Hematopoietic multipotent progenitor cell treated with erythropoietin and hydrocortisone succinate and interleukin-3 and kit ligand, for 6 days (in vitro differentiated cells): ENCODE data around the gene ADARB1.
A peak's percentile ranks its signal among the peaks of the same experiment; 100 is the strongest.
"Not testable (repeated sequence)": the region's sequence is repeated elsewhere in the genome, so short reads cannot be mapped to it uniquely, and the experiment has no call there.

Experiments
- DNase-seq: peaks from one replicate; pipeline ENCODE4 v3.0.0-alpha.2; 2015

ADARB1 gene, protein sequence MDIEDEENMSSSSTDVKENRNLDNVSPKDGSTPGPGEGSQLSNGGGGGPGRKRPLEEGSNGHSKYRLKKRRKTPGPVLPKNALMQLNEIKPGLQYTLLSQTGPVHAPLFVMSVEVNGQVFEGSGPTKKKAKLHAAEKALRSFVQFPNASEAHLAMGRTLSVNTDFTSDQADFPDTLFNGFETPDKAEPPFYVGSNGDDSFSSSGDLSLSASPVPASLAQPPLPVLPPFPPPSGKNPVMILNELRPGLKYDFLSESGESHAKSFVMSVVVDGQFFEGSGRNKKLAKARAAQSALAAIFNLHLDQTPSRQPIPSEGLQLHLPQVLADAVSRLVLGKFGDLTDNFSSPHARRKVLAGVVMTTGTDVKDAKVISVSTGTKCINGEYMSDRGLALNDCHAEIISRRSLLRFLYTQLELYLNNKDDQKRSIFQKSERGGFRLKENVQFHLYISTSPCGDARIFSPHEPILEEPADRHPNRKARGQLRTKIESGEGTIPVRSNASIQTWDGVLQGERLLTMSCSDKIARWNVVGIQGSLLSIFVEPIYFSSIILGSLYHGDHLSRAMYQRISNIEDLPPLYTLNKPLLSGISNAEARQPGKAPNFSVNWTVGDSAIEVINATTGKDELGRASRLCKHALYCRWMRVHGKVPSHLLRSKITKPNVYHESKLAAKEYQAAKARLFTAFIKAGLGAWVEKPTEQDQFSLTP

GRCh38 chr21:45074048-45074817 lies at the start of gene ADARB1:
TSS of gene ADARB1 (plus strand) at chr21:45074580. CDS start at chr21:45171657, 97,077 bp downstream.
- DNase-seq = peak; percentile 74

GRCh38 chr21:45026066-45026745 lies 48.2 kb upstream of the ADARB1 start:
- DNase-seq = no peak

DNA sequence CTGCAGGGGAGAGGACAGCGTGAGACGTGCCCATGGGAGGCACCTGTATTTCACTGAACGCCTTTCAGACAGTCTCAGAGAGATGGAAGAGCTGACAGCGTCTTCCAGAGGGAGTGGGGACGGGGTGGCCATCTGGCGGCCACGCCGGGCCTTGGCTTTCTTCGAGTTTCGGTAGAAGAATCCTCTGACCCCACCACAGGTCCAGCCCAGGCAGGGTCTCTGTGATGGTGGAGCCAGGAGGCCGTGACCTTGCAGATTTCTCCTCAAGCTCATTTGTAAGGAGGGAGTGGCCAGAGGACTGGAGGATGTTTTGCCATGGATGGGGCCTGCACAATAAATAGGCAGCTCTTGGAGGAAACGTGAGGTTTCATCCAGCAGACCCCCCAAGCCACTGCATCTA lies 47.6 kb upstream of the ADARB1 start:
- no peak for DNase-seq

- no peak for DNase-seq
Measured at GRCh38 chr21:45027241-45028196, 46.9 kb upstream of the ADARB1 start.

DNA sequence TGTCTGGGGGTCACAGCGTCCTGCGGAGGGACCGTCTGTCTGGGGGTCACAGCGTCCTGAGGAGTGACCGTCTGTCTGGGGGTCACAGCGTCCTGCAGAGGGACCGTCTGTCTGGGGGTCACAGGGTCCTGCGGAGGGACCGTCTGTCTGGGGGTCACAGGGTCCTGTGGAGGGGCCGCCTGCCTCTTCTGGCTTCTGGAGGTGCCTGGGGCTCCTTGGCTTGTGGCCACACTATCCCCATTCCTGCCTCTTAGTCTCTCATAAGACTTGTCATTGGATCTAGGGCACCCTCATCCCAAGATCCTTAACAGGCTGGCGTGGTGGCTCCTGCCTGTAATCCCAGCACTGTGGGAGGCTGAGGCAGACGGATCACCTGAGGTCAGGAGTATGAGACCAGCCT lies 45.7 kb upstream of the ADARB1 start:
- not testable (repeated sequence) for DNase-seq

DNA sequence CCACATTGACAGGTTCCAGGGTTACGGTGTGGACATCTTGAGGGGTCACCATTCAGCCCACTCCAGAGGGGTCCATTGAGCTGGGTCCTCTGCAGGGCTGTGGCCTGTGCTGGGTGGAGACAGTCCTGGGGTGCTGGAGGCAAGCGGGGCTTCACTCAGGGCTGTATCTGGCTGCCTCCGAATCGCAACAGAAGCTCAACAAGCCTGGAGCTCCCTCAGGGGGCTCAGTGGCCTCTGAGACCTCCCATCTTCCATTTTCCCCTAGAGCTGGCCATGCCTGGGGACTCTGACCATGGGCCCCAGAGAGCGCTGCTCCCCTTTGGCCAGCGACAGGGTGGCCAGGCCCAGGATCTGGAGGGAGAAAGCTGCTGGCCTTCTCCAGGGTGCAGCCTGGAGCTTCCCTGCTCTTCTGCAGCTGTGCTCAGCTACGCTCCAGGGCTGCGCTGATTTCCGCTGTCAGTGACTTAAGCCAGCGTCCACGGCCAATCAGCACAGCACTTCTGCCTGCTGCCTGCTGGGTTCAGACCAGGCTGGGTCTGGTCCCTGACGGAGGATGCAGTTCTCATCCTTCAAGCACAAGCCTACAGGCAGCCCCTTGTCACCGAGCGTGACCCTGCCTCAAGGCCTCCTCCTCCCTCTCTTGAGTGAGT lies 45.0 kb upstream of the ADARB1 start:
- no peak for DNase-seq

GRCh38 chr21:45029948-45030681 lies 44.3 kb upstream of the ADARB1 start:
- DNase-seq = no peak

DNA sequence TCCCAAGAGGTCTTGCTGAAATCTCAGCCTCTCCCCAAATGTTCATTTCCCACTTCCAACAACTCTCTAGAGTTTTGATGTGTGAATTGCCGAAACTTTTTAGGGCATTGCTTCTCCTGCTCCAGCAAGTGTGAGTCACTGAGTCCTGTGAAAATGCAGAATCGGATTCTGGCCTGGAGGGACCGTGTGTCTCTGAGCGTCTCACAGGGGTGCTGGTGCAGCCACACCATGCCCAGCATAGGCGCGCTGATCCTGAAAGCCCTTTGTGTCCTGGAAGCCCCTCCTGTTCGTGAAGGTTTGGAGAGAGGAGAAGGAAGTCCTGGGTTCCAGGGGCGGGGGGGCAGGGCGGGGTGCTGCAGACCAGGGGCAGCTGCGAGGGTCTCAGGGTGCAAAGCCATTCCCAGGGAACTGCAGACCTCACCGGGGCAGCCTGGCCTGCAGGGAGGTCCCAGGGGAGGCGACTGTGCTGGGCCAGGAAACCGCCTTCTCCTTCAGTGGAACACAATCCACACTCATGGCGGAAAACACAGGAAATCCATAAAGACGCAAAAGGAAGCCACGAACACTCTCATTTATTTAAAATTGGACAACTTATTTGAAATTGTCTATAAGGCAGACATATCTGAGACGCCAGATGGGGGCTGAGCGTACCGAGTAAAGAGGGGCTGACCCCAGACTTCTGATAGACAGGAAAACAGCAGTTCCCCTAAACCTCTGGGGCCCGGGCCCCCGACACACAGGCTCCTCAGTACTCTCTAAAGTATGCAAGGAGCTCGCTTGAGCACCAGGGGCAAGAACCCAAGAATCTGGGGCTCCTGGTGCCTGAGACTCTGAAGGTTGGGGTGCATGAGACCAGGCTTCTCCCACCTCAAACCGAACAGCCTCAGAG lies 43.5 kb upstream of the ADARB1 start:
- DNase-seq = no peak

GRCh38 chr21:45031571-45032191 lies 42.7 kb upstream of the ADARB1 start:
- no peak for DNase-seq

DNA sequence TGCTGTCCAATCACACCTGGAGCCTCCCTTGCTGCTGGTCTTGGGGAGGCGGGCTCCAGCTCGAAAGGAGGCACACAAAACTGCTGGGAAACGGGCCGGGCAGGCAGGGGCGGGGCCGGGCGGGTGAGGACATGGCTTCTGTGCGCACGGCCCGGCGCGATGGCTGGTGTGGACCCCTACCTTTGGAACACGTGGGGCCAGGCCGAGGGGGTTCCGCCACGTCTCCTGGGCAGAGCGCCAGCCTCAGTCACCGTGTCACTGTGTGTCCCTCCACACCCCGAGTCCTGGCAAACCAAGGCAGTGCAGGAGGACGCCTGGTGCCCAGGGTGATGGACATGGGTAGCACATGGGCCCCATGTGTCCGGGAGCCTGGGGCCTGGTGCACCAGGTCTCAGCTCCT lies 42.0 kb upstream of the ADARB1 start:
- DNase-seq = no peak

DNA sequence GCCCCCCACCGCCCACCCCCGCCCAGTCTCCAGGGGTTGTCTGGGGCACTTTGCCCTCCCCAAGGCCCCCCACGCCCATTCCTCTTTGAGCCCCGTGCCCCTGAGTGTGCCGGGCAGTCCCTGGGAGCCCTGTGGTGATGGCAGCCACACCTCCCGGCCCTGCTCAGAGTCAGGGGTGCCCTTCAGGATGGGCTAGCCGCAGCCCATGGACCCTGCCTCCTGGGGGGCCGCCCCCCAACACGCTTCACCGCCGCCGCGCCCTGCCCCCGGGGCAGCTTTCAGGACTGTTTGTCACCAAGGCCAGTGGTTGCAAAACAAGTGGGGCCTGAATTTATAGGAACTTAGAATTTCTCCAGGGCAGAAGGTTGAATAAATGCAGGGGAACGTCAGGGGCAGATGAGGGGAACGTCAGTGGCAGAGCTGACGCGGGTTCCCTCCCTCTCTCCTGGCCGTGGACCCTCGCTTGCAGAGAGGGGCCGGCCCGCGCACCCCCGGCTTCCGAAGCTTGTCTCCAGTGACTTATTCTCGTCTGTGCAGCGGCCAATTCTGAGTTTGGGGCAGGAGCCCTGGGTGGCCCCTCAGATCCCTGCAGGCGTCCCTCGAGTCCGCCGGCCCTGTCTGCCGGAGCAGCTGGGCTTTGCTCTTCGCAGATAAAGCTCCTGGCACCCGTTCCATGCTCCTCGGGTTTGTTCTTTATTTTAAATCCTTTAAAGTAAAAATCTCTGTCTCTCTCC lies 41.2 kb upstream of the ADARB1 start:
- no peak for DNase-seq

GRCh38 chr21:45033791-45034555 lies 40.4 kb upstream of the ADARB1 start:
- no peak for DNase-seq

GRCh38 chr21:45034556-45035476 lies 39.6 kb upstream of the ADARB1 start:
- DNase-seq = no peak

DNA sequence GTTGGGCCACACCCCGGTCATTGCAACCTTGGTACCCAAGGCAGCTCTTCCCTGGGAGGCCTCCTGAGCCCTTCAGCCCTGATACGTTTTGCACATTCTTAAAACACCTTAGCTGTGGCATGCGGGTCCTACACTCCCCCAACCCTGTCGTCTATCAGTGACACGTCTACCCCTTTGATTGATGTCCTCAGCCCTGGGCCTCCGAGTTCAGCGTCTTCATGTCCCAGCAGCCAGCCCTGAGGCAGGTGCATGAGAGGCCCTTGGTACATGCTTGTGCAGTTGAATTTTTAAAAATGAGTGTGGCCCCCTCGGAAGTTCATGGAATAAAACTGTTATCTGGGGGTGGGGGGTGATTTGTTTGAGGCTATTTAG lies 38.9 kb upstream of the ADARB1 start:
- DNase-seq = no peak

DNA sequence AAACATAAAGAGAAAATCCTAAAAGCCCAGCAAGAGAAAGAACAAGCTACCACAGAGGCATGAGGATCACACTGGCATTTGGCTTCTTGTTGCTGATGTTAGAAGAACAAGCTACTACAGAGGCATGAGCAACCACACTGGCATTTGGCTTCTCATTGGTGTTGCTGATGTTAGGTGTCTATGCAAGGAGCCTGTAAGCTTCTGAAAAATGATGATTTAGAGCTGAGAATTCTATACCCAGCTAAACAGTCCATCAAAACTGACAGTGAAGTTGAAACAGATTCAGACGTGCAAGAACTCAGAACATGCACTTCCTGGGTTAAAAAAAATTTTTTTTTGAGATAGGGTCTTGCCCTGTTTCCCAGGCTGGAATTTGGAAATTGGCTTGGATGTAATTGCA lies 37.8 kb upstream of the ADARB1 start:
- DNase-seq = no peak

DNA sequence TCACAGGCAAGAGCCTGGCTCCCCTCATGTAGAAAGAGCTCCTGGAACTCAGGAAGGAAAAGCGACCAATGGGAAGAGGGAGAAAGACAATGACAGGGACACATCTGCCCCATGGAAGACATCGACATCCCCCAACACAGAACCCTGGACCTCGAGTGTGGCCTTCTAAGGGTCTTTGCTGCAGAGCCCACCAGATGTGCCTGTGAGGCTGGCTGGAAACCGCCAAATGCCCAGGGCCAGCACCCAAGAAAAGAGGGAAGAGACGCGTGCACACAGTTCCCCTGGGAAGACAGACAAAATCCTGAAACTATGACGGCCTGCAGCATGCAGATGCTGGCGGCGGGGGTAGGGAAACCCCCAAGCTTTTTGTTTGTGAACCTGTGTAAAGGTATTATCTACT lies 36.4 kb upstream of the ADARB1 start:
- DNase-seq = no peak
